ENCODE data around the gene GCNT1.
"Not testable (repeated sequence)": the region's sequence is repeated elsewhere in the genome, so short reads cannot be mapped to it uniquely, and the experiment has no call there.

GCNT1 gene

GRCh38 chr9:76444322-76444929 is 14.6 kb upstream of the GCNT1 start:
- no peak for ATAC-seq

- no peak for ATAC-seq
These were observed 13.0 kb upstream of the GCNT1 start for GRCh38 chr9:76445976-76446375.

DNA sequence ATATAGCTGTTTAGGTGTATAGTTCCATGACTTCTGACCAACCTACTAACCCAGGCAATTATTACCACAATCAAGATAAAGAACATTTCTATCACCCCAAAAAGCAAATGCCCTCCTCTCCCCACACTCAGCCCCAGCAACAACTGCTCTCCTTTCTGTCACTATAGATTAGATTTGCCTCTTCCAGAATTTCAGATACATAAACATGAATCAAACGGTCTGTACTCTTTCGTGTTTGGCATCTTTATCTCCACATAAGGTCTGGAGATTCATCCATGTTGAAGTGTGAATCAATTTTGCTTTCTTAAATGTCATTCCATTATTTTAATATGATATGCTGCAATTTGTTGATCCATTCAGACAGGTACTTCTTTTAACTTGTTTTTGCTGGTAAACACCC is 10.5 kb upstream of the GCNT1 start:
- ATAC-seq: no peak

DNA sequence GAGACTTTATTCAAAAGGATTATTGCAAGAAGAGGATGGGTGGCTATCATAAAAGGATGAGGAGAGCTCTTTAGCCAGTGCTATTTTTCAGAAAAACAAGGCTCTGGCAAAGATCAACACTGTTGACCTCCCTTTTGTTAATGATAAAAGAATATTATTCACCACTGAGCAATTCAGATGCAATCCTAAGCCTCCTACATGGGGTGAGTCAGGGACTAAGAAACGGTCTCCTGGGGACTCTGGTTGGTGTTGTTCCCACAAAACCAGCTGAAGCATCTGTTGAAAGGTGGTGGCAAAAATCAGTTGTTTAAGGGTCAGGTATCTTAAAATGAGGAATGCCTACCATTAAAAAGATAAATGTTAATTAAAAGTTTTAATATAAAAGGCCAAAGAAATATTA is 7.7 kb upstream of the GCNT1 start:
- no peak for ATAC-seq

- ATAC-seq: no peak
These were observed 6.1 kb upstream of the GCNT1 start for GRCh38 chr9:76452839-76453238.

GRCh38 chr9:76453785-76454184 is 5.2 kb upstream of the GCNT1 start:
- no peak for ATAC-seq

DNA sequence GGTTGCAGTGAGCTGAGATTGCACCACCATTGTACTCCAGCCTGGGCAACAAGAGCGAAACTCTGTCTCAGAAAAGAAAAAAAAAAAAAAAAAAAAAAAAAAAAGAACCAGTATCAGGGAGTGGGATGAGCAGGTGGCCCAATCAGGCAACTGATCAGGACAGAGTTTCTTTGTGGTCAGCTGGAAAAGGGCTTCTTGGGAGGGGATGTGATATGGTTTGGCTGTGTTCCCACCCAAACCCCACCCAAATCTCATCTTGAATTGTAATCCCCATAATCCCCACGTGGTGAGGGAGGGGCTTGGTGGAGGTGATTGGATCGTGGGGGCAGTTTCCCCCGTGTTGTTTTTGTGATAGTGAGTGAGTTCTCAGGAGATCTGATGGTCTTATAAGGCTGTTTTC is 4.7 kb upstream of the GCNT1 start:
- no peak for ATAC-seq

DNA sequence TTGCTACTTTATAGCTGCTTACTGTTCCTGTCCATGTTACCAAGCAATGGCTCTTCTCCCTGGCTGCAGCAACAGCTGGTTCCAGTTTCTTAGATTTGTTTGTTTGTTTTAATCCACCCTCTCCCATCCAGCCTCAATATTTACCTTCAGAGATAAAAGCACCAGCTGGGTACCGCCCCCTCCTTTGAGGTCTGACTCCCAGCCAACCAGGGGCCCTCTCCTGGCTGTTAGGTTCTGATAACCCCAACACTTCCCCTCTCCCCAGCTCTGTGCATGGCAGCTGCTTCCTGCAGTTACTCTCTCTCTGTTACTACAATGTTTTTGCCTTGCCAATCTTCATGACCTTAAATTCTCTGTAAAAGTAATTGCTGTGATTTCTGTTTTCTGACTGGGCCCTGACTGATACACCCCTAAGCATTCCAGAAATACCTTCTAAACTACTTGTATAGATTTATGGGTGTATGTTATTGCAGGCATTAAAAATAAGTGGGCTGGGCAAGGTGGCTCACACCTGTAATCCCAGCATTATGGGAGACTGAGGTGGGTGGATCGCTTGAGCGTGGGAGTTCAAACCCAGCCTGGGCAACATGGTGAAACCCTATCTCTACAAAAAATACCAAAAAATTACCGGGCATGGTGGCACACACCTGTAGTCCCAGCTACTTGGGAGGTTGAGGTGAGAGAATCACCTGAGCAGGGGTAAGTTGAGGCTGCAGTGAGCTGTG is 2.6 kb upstream of the GCNT1 start:
- ATAC-seq: no peak

DNA sequence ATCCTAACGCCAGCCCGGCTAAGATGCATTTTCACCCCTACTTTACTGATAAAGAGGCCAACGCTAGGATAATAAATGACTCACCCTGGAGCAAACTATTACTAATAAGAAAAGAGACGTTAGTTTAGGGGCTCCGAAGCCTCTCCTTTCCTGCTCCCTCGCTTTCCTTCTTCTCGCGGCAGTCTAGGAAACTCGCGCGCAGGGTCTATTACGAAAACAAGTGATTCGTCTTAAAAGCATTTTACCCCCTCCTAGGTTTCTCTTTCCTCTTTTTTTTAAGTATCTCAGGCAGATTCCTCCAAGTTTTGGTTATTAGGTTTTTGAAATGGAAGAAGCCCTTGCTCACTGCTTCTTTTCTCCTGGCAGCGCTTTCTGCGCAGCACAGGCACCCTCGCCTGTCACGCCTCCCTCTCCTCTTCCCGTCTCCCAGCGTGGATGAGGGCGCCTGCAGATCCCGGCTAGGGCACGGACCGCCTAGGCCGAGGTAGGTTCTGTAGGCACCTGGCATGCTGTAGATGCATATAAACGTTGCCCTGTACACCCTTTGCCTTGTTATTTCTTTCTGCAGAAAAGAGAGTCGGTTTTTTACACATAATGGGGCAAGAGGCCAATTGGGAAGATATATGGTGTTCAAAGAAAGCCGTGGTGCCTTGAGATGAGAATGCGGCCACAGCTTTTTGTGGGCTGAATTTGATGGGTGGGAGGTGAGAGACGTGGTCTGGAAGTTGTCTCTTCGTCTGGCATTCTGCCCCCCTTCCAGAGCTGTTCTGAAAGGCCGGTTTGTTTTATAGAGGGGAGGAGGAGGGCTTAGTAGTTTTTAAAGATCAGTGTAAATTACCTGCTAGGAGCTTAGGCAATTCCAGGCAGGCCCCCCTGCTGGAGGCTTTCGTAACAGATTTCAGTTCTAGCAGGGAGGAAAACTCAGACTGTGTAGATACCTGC is 983 bp downstream of the GCNT1 start:
- ATAC-seq: peak; percentile 5 to 8

- no peak for ATAC-seq
These were observed 3.1 kb downstream of the GCNT1 start for GRCh38 chr9:76462126-76462525.

DNA sequence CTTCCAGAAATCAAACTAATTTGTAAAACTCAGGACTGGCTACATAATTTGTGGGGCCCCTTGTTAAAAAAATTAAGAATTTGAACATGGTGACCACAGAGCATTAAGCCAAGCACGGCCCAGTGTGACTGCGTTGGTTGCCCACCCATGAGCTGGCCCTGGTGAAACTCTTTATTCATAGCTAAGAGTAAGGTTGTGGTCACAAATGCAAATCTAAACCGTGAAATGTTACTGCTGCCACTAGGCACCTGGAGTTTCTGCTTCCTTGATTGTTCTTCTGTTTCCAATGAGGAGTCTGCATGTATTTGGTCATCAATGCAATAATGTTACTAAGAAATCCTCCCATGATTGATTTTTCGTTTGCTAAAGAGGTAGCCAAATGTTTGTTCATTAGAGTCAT is 4.2 kb downstream of the GCNT1 start:
- ATAC-seq: no peak

DNA sequence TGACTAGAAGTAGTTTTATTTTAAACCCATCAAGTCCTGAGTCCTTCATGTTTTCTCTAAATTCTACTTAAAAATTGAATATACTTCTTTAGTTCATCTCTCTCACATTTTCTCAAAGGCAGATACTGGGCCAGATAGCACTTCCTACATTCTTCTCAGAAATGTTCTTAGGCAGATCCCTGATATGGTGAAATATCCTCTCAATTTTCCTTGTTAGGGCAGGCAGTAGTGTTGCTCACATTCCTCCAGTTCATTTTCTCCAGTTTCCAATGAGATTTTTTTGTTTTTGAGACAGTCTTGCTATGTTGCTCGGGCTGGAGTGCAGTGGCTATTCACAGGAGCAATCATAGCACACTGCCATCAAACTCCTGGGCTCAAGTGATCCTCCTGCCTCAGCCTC is 5.7 kb downstream of the GCNT1 start:
- no peak for ATAC-seq

GRCh38 chr9:76465442-76466298 is 6.7 kb downstream of the GCNT1 start:
- ATAC-seq: no peak

DNA sequence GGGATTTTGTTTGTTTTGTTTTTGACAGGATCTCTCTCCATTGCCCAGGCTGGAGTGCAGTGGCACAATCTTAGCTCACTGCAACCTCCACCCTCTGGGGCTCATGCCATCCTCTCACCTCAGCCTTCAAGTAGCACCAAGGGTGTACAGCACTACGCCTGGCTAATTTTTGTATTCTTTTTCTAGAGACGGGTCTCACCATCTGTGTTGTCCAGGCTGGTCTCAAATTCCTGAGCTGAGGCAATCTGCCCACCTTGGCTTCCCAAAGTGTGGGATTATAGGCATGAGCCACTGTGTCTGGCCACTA is 7.3 kb downstream of the GCNT1 start:
- ATAC-seq: no peak

DNA sequence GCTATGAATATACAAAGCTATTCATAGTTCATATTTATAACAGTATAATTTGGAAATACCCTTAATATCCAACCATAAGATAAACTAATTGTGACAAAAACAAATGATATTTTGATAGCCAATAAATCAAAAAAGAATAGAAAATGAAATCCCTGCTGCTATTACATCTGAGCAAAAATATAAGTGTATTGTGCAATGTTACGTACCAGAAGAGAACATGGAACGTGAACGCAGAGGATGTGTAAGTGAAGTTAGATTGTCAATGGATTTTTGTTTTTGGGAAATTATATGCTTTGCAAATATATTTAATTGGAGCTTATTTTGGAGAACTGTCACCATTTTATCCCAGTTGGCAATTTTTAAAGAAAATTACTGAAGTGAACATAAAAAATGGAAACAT is 15.4 kb downstream of the GCNT1 start:
- no peak for ATAC-seq

DNA sequence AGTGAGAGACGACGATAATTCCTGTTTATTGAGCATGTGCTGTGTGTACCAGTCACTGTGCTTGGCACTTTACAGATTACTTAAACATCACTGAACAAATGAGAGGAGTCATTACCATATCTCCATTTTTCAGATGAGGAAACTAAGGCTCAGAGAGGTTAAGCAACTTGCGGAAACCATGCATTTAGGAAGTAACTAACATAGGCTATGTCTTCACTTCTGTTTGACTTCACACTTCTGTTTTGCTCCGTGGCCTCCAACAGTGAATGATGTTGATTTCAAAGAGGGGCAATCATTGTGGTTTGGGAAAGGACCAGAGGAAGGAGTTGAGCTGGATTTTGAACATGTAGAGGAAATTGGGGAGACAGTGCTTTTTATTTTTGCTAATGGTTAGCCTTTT is 16.7 kb downstream of the GCNT1 start:
- ATAC-seq: no peak

DNA sequence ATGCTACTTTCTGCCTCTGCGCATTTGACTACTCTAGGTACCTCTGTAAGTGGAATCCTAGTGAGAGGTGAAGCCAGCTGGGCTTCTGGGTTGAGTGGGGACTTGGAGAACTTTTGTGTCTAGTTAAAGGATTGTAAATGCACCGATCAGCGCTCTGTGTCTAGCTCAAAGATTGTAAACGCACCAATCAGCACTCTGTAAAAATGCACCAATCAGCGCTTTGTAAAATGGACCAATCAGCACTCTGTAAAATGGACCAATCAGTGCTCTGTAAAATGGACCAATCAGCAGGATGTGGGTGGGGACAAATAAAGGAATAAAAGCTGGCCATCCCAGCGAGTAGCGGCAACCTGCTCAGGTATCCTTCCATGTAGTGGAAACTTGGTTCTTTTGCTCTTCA is 18.8 kb downstream of the GCNT1 start:
- ATAC-seq: not testable (repeated sequence)

DNA sequence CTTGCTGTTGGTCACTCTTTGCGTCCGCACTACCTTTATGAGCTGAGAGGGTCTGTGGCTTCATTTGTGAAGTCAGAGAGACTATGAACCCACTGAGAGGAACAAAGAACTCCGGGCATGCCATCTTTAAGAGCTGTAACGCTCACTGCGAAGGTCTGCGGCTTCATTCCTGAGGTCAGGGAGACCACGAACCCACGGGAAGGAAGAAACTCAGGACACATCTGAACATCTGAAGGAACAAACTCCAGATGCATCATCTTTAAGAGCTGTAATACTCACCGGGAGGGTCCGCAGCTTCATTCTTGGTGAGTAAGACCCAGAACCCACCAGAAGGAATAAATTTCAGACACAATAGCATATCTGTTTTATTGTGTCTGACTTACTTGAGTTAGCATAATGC is 19.2 kb downstream of the GCNT1 start:
- ATAC-seq: no peak

- not testable (repeated sequence) for ATAC-seq
These were observed 20.4 kb downstream of the GCNT1 start for GRCh38 chr9:76479337-76479736.

GRCh38 chr9:76486151-76486550 is 27.2 kb downstream of the GCNT1 start:
- no peak for ATAC-seq

DNA sequence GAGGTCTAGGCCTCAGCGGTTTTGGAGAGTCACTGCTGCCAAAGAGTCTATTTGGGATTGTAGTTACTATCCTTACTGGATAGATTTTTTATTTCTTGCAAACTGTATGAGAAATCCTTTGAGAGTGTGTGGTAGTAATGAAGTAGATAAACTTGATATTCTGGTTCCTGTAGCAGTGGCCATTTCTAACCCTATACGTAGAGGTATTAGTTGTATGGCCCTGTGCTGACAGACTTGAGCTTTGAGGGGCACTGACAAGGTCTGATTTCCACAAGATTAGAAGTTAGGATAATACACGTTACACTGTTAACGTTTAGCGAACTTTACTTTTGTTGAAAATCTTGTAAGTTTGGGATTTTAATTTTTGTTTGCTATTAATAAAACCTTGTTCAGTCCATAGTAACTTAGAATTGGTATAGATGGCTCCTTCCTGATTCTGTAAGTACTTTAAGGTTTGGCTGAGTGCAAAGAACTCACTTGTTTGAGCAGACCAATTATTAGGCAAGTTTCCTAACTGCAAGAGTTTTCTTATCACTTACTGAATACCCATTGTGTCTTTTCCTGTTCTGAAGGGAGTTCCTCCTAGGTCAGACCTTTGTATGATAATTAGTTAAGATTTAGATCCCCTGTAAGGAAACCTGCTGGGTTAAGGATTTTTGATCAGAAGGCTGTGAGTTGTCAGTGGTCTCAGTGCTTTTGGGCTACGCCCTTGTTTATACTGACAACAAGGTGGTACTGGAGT is 31.4 kb downstream of the GCNT1 start:
- no peak for ATAC-seq

- not testable (repeated sequence) for ATAC-seq
These were observed 32.1 kb downstream of the GCNT1 start for GRCh38 chr9:76491056-76491455.

Data from activated CD4-positive, CD25-positive, alpha-beta regulatory T cell treated with anti-CD3 and anti-CD28 coated beads, Interleukin-2, amount 50 U/mL, for 24 hours (primary cell).